ENCODE measurements around the gene SUCLG2.
A peak's percentile ranks its signal among the peaks of the same experiment; 100 is the strongest.

SUCLG2 gene

GRCh38 chr3:67380118-67380517 lies 274.3 kb downstream of the SUCLG2 start:
- Mint-ChIP-seq H3K4me3 (no peak overlapping the region), H3K27me3 (no peaks in the 10 kb centered on the region), H3K9me3 (no peaks in the 10 kb centered on the region), H3K36me3 (peaks cover 41% of the 10 kb centered on the region), H3K4me1 (no peaks in the 10 kb centered on the region), H3K27ac (no peak overlapping the region)
- no peak for ATAC-seq

- Mint-ChIP-seq H3K27ac (no peak overlapping the region), H3K9me3 (no peaks in the 10 kb centered on the region), H3K4me1 (no peaks in the 10 kb centered on the region), H3K4me3 (no peak overlapping the region), H3K27me3 (no peaks in the 10 kb centered on the region), H3K36me3 (peaks cover 48% of the 10 kb centered on the region)
- no peak for ATAC-seq
Observed at GRCh38 chr3:67377299-67377698, 277.1 kb downstream of the SUCLG2 start.

- no peak for ATAC-seq
- Mint-ChIP-seq H3K4me3 (no peak overlapping the region), H3K9me3 (no peaks in the 10 kb centered on the region), H3K27me3 (no peaks in the 10 kb centered on the region), H3K36me3 (peaks cover 48% of the 10 kb centered on the region), H3K27ac (no peak overlapping the region), H3K4me1 (no peaks in the 10 kb centered on the region)
Observed at GRCh38 chr3:67376416-67376815, 278.0 kb downstream of the SUCLG2 start.

- ATAC-seq = no peak
- no peak overlapping the region for H3K27ac Mint-ChIP-seq
- H3K9me3 Mint-ChIP-seq = no peaks in the 10 kb centered on the region
- H3K4me1 Mint-ChIP-seq = no peaks in the 10 kb centered on the region
- H3K36me3 Mint-ChIP-seq = peaks cover 48% of the 10 kb centered on the region
- no peaks in the 10 kb centered on the region for H3K27me3 Mint-ChIP-seq
- H3K4me3 Mint-ChIP-seq = no peak overlapping the region
Observed at GRCh38 chr3:67375976-67376375, 278.4 kb downstream of the SUCLG2 start.

GRCh38 chr3:67362686-67363085 lies 291.7 kb downstream of the SUCLG2 start:
- no peak overlapping the region for H3K4me3 Mint-ChIP-seq
- H3K27ac Mint-ChIP-seq = no peak overlapping the region
- peaks cover 6% of the 10 kb centered on the region for H3K4me1 Mint-ChIP-seq
- no peak for ATAC-seq
- H3K27me3 Mint-ChIP-seq = no peaks in the 10 kb centered on the region
- H3K36me3 Mint-ChIP-seq = no peaks in the 10 kb centered on the region
- no peaks in the 10 kb centered on the region for H3K9me3 Mint-ChIP-seq

DNA sequence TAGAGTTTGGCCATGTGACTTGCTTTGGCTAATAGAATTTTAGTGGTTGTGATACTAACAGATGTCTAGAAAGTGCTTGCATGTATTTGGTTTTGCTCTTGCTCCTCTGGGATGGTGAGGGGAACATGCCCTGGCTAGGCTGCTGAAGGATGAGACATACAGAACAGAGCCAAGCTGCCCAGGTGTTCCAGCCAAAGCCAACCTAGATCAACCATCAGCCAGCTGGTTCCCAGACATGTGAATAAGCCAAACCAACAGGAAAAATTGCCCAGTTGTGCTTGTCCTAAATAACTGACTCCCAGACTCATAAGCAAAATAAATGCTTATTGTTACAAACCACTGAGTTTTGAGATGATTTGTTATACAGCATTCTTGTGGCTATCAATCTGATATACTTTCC lies 292.6 kb downstream of the SUCLG2 start:
- no peak overlapping the region for H3K27ac Mint-ChIP-seq
- H3K27me3 Mint-ChIP-seq = no peaks in the 10 kb centered on the region
- ATAC-seq = no peak
- no peak overlapping the region for H3K4me3 Mint-ChIP-seq
- no peaks in the 10 kb centered on the region for H3K36me3 Mint-ChIP-seq
- peaks cover 8% of the 10 kb centered on the region for H3K4me1 Mint-ChIP-seq
- no peaks in the 10 kb centered on the region for H3K9me3 Mint-ChIP-seq

- Mint-ChIP-seq H3K4me1 (peaks cover 8% of the 10 kb centered on the region), H3K27ac (no peak overlapping the region), H3K36me3 (no peaks in the 10 kb centered on the region), H3K4me3 (no peak overlapping the region), H3K27me3 (no peaks in the 10 kb centered on the region), H3K9me3 (no peaks in the 10 kb centered on the region)
- ATAC-seq = no peak
Observed at GRCh38 chr3:67361323-67361722, 293.1 kb downstream of the SUCLG2 start.

DNA sequence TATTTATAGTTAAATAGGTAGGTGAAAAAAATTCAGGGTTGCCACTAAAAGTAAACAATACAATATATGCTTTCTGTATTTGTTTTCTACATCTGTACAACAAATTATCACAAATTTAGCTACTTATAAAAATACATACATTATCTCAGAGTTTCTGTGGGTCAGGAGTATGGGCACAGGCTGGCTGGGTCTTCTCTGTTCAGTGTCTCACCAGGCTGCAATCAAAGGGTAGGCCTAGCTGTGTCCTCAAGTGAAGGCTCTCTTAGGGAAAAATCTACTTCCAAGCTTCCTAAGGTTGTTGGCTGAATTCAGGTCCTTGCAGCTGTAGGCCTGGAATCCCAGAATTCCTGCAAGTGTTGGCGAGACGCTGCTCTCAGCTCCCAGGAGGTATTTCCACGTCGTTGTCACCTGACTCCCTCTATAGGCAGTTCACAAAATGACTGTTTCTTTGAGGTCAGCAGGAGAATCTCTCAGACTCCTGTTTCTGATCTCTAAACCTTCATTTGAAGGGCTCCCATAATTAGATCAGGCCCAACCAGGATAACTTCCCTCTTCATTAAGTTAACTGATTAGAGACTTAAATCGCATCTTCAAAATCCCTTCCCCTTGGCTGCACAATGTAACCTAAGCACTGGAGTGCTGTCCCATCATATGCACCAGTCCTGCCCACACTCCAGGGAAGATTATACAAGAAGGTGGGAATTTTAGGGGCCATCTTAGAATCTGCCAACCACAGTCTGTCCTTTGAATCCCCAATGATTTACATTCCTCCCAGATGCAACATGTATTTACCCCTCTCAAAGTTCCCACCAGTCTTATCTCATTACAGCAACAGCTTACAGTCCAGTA lies 296.6 kb downstream of the SUCLG2 start:
- Mint-ChIP-seq H3K4me3 (no peak overlapping the region), H3K27ac (no peak overlapping the region), H3K9me3 (no peaks in the 10 kb centered on the region), H3K36me3 (no peaks in the 10 kb centered on the region), H3K27me3 (no peaks in the 10 kb centered on the region), H3K4me1 (peaks cover 8% of the 10 kb centered on the region)
- ATAC-seq = no peak

GRCh38 chr3:67349551-67350174 lies 304.7 kb downstream of the SUCLG2 start:
- H3K36me3 Mint-ChIP-seq = peaks cover 8% of the 10 kb centered on the region
- peaks cover 7% of the 10 kb centered on the region for H3K4me1 Mint-ChIP-seq
- H3K27me3 Mint-ChIP-seq = no peaks in the 10 kb centered on the region
- no peak overlapping the region for H3K4me3 Mint-ChIP-seq
- H3K9me3 Mint-ChIP-seq = peaks cover 6% of the 10 kb centered on the region
- H3K27ac Mint-ChIP-seq = peak overlapping the region; percentile 36
- ATAC-seq = peak; percentile 86

DNA sequence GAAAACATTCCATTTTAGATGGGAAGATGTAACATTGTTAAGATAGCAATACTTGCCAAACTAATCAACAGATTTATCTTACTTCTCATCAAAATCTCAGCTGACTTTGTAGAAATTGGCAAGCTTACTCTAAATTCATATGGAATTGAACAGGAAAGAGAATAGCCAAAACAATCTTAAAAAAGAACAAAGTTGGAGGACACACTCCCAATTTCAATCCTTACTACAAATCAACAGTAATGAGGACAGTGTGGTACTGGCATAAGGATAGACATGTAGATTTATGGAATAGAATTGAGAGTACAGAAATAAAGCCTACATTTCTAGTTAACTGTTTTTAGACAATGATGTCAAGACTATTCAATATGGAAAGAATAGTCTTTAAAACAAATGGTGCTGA lies 308.3 kb downstream of the SUCLG2 start:
- H3K36me3 Mint-ChIP-seq = peaks cover 13% of the 10 kb centered on the region
- no peak overlapping the region for H3K27ac Mint-ChIP-seq
- H3K27me3 Mint-ChIP-seq = no peaks in the 10 kb centered on the region
- no peak for ATAC-seq
- H3K4me1 Mint-ChIP-seq = peaks cover 7% of the 10 kb centered on the region
- H3K9me3 Mint-ChIP-seq = peaks cover 16% of the 10 kb centered on the region
- H3K4me3 Mint-ChIP-seq = no peak overlapping the region

- Mint-ChIP-seq H3K4me3 (no peak overlapping the region), H3K4me1 (no peaks in the 10 kb centered on the region), H3K9me3 (peaks cover 17% of the 10 kb centered on the region), H3K36me3 (peaks cover 15% of the 10 kb centered on the region), H3K27me3 (no peaks in the 10 kb centered on the region), H3K27ac (no peak overlapping the region)
- ATAC-seq = peak; percentile 39
Observed at GRCh38 chr3:67335813-67336212, 318.6 kb downstream of the SUCLG2 start.

- H3K9me3 Mint-ChIP-seq = peaks cover 11% of the 10 kb centered on the region
- H3K4me3 Mint-ChIP-seq = no peak overlapping the region
- H3K4me1 Mint-ChIP-seq = peaks cover 4% of the 10 kb centered on the region
- H3K27me3 Mint-ChIP-seq = no peaks in the 10 kb centered on the region
- H3K27ac Mint-ChIP-seq = no peak overlapping the region
- no peak for ATAC-seq
- H3K36me3 Mint-ChIP-seq = peaks cover 14% of the 10 kb centered on the region
Observed at GRCh38 chr3:67334588-67334987, 319.8 kb downstream of the SUCLG2 start.

- Mint-ChIP-seq H3K27me3 (no peaks in the 10 kb centered on the region), H3K4me1 (peaks cover 8% of the 10 kb centered on the region), H3K27ac (peak overlapping the region; percentile 0), H3K9me3 (no peaks in the 10 kb centered on the region), H3K4me3 (no peak overlapping the region), H3K36me3 (peaks cover 6% of the 10 kb centered on the region)
- ATAC-seq = peak; percentile 95
Observed at GRCh38 chr3:67329358-67329757, 325.1 kb downstream of the SUCLG2 start.

DNA sequence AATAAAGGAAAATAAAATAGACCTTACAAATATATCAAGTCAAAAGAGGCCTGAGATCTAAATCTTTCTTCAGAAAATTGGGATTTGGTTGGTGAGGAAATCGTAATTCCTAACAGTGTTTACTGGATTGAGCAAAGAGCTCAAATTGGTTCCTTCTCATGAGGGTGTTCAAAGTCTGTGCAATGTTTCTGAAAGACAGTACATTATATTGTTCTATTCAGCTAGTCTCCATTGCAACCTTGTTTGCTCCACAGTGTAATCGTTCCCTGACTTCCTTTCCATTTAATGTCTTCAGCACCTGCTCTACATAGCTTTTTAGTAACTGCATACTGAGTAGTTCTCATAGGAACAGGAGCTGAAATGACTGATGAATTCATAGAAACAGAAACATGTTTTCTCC lies 326.8 kb downstream of the SUCLG2 start:
- peaks cover 8% of the 10 kb centered on the region for H3K4me1 Mint-ChIP-seq

GRCh38 chr3:67325231-67325630 lies 329.2 kb downstream of the SUCLG2 start:
- Mint-ChIP-seq H3K36me3 (no peaks in the 10 kb centered on the region), H3K27me3 (no peaks in the 10 kb centered on the region), H3K9me3 (no peaks in the 10 kb centered on the region), H3K27ac (no peak overlapping the region), H3K4me3 (no peak overlapping the region), H3K4me1 (peaks cover 8% of the 10 kb centered on the region)
- ATAC-seq = no peak

More for the DNA sequence above, 326.8 kb downstream of the SUCLG2 start:
- Mint-ChIP-seq H3K36me3 (peaks cover 6% of the 10 kb centered on the region), H3K27ac (no peak overlapping the region), H3K27me3 (no peaks in the 10 kb centered on the region), H3K4me3 (no peak overlapping the region), H3K9me3 (no peaks in the 10 kb centered on the region)
- ATAC-seq = no peak

Data from stimulated activated memory B cell treated with anti-CD40 and anti-IgM and Interleukin-4, amounts not matched to agents 10 μg/mL and 1 μg/mL and 100 μg/mL, for 72 hours (primary cell).